ENCODE measurements around the gene SDF2L1. TPM values are rescaled to one million over a fixed set of nuclear protein-coding genes. Genes with fewer than 3 reads are reported as not detected.

The SDF2L1 gene
- total and polyA plus RNA-seq, 2 donors (not counting 3 experiments of a cell fraction or from before 2014, with no cell fraction given), result 66.7 to 79.5 TPM

- CTCF ChIA-PET, result interaction anchor here (0.8 to 3.5 kb wide), 14 partner anchors 10 to 186 kb away, joined by 3 to 41 read pairs (median 5); partner anchors contain the start of genes CCDC116 and YDJC
- dilution Hi-C loops (cut with MboI; ENCODE audit: extremely low pct_ligation_motif_present, low sequenced_read_pairs), result no loop called here
- TF ChIP-seq CTCF (IDR thresholded peaks at IDR 0.05; ENCODE audit: extremely low read depth in 1 of 2, insufficient read depth in 1 of 2, low read depth in 1 of 2, low read length in 2 of 2) (peak; percentile 43 to 62), GATA2 (IDR thresholded peaks at IDR 0.05; ENCODE audit: insufficient read depth, insufficient read length, low read depth, low read length) (peak; percentile 54), POLR2AphosphoS5 (IDR thresholded peaks at IDR 0.05; ENCODE audit: insufficient read depth, low read depth, low read length) (no peak), MAX (IDR thresholded peaks at IDR 0.05; ENCODE audit: insufficient read depth, insufficient read length) (no peak), POLR2A (IDR thresholded peaks at IDR 0.05; ENCODE audit: low read depth, low read length) (no peak)
- Histone ChIP-seq H3K36me3 (ENCODE audit: control insufficient read depth in 2 of 2, extremely low read depth in 1 of 2, insufficient read depth in 2 of 2, low read length in 2 of 2) (peaks cover 3 to 11% of the 10 kb centered on the region in 2 experiments), H2AFZ (ENCODE audit: low read depth, low read length) (peak overlapping the region; percentile 47), H3K9ac (replicated peaks; ENCODE audit: extremely low read depth, insufficient read depth, low read length) (peak overlapping the region; percentile 66), H3K27me3 (ENCODE audit: control insufficient read depth in 2 of 2, insufficient read depth in 2 of 2, low read length in 2 of 2) (no peaks in the 10 kb centered on the region), H3K27ac (ENCODE audit: insufficient read depth, low read depth, low read length) (peak overlapping the region; percentile 26), H3K9me1 (replicated peaks; ENCODE audit: control insufficient read depth, extremely low read depth, insufficient read depth, low read length) (no peaks in the 10 kb centered on the region), H3K4me3 (replicated peaks in 1 of 3; ENCODE audit: insufficient read depth in 1 of 3, low read depth in 1 of 3, low read length in 3 of 3) (peak overlapping the region; percentile 19 to 81 (median 43)), H3K4me2 (ENCODE audit: insufficient read depth, low read length) (peak overlapping the region; percentile 80), H3K4me1 (ENCODE audit: control insufficient read depth, extremely low read depth, insufficient read depth, low read length) (peaks cover 14% of the 10 kb centered on the region), H3K9me3 (replicated peaks; ENCODE audit: control insufficient read depth, insufficient read depth, low read length) (no peaks in the 10 kb centered on the region), H4K20me1 (replicated peaks; ENCODE audit: control insufficient read depth, extremely low read depth, insufficient read depth, low read length) (no peaks in the 10 kb centered on the region), H3K79me2 (ENCODE audit: control insufficient read depth, insufficient read depth, low read length) (peaks cover 19% of the 10 kb centered on the region)
- FAIRE-seq (peak; percentile 68), DNase-seq (ENCODE audit: low read depth, low spot score) (peak; percentile 68)
- POLR2A ChIA-PET, result interaction anchor here (0.7 kb wide), 1 partner anchor 779 kb away, joined by 6 read pairs; no protein-coding TSS in a partner anchor
- BruUV-seq (replicated peaks), result TSS peak; percentile 34
- intact Hi-C loops (cut with micrococcal nuclease), result loop anchor here (1.0 kb wide), 1 partner anchor 14 kb away; no protein-coding TSS in a partner anchor
These were observed 714 bp downstream of the SDF2L1 start for GRCh38 chr22:21642584-21643448.
